HepG2 (cell line): ENCODE results near the gene FOXA1. TPM values are rescaled to one million over a fixed set of nuclear protein-coding genes. Genes with fewer than 3 reads are reported as not detected.

Experiments
- ATAC-seq: fragments of 200-7000 bp; cut with Tn5 transposase; 3 replicates; pipeline ENCODE4 v1.9.1; 2020; ENCODE audit warnings: mild to moderate bottlenecking, moderate library complexity
- BruUV-seq: library from RNA; stranded (reverse); fragments of 400-500 nt; replicated peaks from 2 replicates; lab custom pipeline; 2021; lab: Mats Ljungman, UMichigan
- CTCF ChIA-PET: fragments of 300-600 bp; formaldehyde crosslinking; extraction: SDS; loops from one replicate; lab custom pipeline; 2021; ENCODE audit warnings: low total read pairs, inconsistent platforms, low intra/inter-chr PET ratio; lab: Yijun Ruan, JAX
- POLR2A ChIA-PET: fragments of 350-600 bp; sonication (Branson Sonifier 250); formaldehyde crosslinking; loops from one replicate; lab custom pipeline; 2020; ENCODE audit warnings: antibody characterized with exemption, inconsistent platforms; lab: Yijun Ruan, JAX
- DNase-seq: peaks from one replicate; pipeline ENCODE4 v3.0.0-alpha.2; 2015; ENCODE audit warnings: low spot score
- FAIRE-seq: peaks from 3 replicates; lab custom pipeline; 2011; peaks lifted over from hg19 to GRCh38; lab: Jason Lieb, UNC
- H2AFZ ChIP-seq: one replicate; pipeline ENCODE4 v1.6.1; 2011; ENCODE audit warnings: low read length, inconsistent platforms
- H3K27ac ChIP-seq: fragments of 300-600 bp; 3 replicates; pipeline ENCODE4 v1.8.0; 2011; ENCODE audit warnings: mixed run types, mild to moderate bottlenecking, mixed read lengths, low read length, inconsistent platforms; ENCODE audit not compliant: insufficient read depth; ENCODE audit errors: extremely low read length
- H3K27me3 ChIP-seq, 2 experiments: fragments of 200-600 bp in 1 of 2; 2 replicates in 1 of 2; 3 replicates in 1 of 2; pipeline versions ENCODE4 v1.6.0 to v1.8.0; 2011; ENCODE audit warnings: low read length in 2 of 2, mild to moderate bottlenecking in 2 of 2, moderate library complexity in 2 of 2, inconsistent platforms in 1 of 2; ENCODE audit not compliant: insufficient read depth in 2 of 2, control insufficient read depth in 1 of 2
- H3K36me3 ChIP-seq, 2 experiments: fragments of 200-600 bp in 1 of 2; replicated peaks in 1 of 2; 2 replicates in 1 of 2; 3 replicates in 1 of 2; pipeline versions ENCODE4 v1.5.1 to v1.8.0; 2011; ENCODE audit warnings: low read length in 2 of 2, inconsistent platforms in 1 of 2; ENCODE audit not compliant: insufficient read depth in 2 of 2, control insufficient read depth in 1 of 2
- H3K4me1 ChIP-seq: 2 replicates; pipeline ENCODE4 v1.5.1; 2012; ENCODE audit warnings: low read length, inconsistent platforms; ENCODE audit not compliant: insufficient read depth
- H3K4me2 ChIP-seq: 2 replicates; pipeline ENCODE4 v1.6.0; 2011; ENCODE audit warnings: low read depth, low read length, inconsistent platforms
- H3K4me3 ChIP-seq, 3 experiments: fragments of 200-600 bp in 1 of 3; sonication (generic), shearing (Covaris generic) in 1 of 3; replicated peaks in 1 of 3; 2 replicates each; pipeline ENCODE4 v1.5.1; 2011 to 2016; ENCODE audit warnings: low read length in 3 of 3, inconsistent platforms in 2 of 3, low read depth in 2 of 3, mild to moderate bottlenecking in 2 of 3, control low read depth in 1 of 3, mixed read lengths in 1 of 3; ENCODE audit not compliant: insufficient read depth in 1 of 3
- H3K79me2 ChIP-seq: one replicate; pipeline ENCODE4 v1.6.1; 2011; ENCODE audit warnings: low read length, inconsistent platforms; ENCODE audit not compliant: insufficient read depth
- H3K9ac ChIP-seq: 2 replicates; pipeline ENCODE4 v1.6.0; 2011; ENCODE audit warnings: mild to moderate bottlenecking, low read depth, low read length, inconsistent platforms; ENCODE audit not compliant: insufficient read depth
- H3K9me3 ChIP-seq: 2 replicates; pipeline ENCODE4 v1.5.1; 2012; ENCODE audit warnings: mild to moderate bottlenecking, low read length
- H4K20me1 ChIP-seq: 2 replicates; pipeline ENCODE4 v1.6.0; 2011; ENCODE audit warnings: inconsistent platforms, mild to moderate bottlenecking, low read length, moderate library complexity; ENCODE audit not compliant: insufficient read depth
- ATF7-NPFF ChIP-seq: sonication (generic); formaldehyde crosslinking; IDR thresholded peaks from 2 replicates; pipeline ENCODE4 v1.8.1; 2023; ENCODE audit warnings: mild to moderate bottlenecking, low read depth, missing genetic modification reagents, moderate library complexity
- CHD4 ChIP-seq: fragments of 200-600 bp; sonication (generic); IDR thresholded peaks from 2 replicates; pipeline ENCODE4 v1.7.0; 2017; ENCODE audit warnings: mild to moderate bottlenecking, low read length, borderline replicate concordance
- DNMT3B ChIP-seq: conservative IDR thresholded peaks from 2 replicates; pipeline ENCODE4 v1.6.1; 2016; ENCODE audit warnings: missing biosample characterization, control low read depth
- FOXM1 ChIP-seq: sonication (generic); formaldehyde crosslinking; IDR thresholded peaks from 2 replicates; pipeline ENCODE4 v1.5.0; 2020; ENCODE audit warnings: missing genetic modification reagents
- JARID2 ChIP-seq: sonication (generic); formaldehyde crosslinking; IDR thresholded peaks from 2 replicates; pipeline ENCODE4 v1.8.1; 2023; ENCODE audit warnings: missing genetic modification reagents, inconsistent platforms; ENCODE audit not compliant: insufficient replicate concordance
- MAZ ChIP-seq, 2 experiments: sonication (generic) in 1 of 2; formaldehyde crosslinking in 1 of 2; IDR thresholded peaks; 2 replicates each; pipeline versions ENCODE4 v1.5.0 to v1.6.1; 2012 to 2020; ENCODE audit warnings: low read depth in 2 of 2, mild to moderate bottlenecking in 2 of 2, borderline replicate concordance in 1 of 2, improper control_type of control experiment in 1 of 2, low read length in 1 of 2, missing genetic modification reagents in 1 of 2, moderate library complexity in 1 of 2
- POLR2G ChIP-seq: fragments of 200-400 bp; formaldehyde crosslinking; IDR thresholded peaks from 2 replicates; pipeline ENCODE4 v1.6.1; 2018; ENCODE audit warnings: mild to moderate bottlenecking, low read depth, low read length, moderate library complexity
- SNAI1 ChIP-seq: sonication (generic); formaldehyde crosslinking; IDR thresholded peaks from 2 replicates; pipeline ENCODE4 v1.5.0; 2020; ENCODE audit warnings: mild to moderate bottlenecking, missing genetic modification reagents, borderline replicate concordance
- SPEN ChIP-seq: sonication (generic); formaldehyde crosslinking; IDR thresholded peaks from 2 replicates; pipeline ENCODE4 v1.5.1; 2020; ENCODE audit warnings: low read depth, mild to moderate bottlenecking, missing genetic modification reagents
- TGIF2 ChIP-seq: IDR thresholded peaks from 2 replicates; pipeline ENCODE4 v1.6.1; 2016; ENCODE audit warnings: control low read depth, missing compliant biosample characterization
- ZNF33A ChIP-seq: sonication (generic); formaldehyde crosslinking; IDR thresholded peaks from 2 replicates; pipeline ENCODE4 v1.5.1; 2020; ENCODE audit warnings: missing genetic modification reagents, mild to moderate bottlenecking, moderate library complexity, borderline replicate concordance
- ZNF747 ChIP-seq: sonication (generic); formaldehyde crosslinking; IDR thresholded peaks from 2 replicates; pipeline ENCODE4 v1.8.1; 2023; ENCODE audit warnings: missing genetic modification reagents, mild to moderate bottlenecking, borderline replicate concordance
- ZNF878 ChIP-seq: sonication (generic); formaldehyde crosslinking; IDR thresholded peaks from 2 replicates; pipeline ENCODE4 v1.8.1; 2023; ENCODE audit warnings: mild to moderate bottlenecking, missing genetic modification reagents, moderate library complexity
- WGBS: methylation state at CpG from one replicate; pipeline ENCODE4 v1.1.6; 2017; ENCODE audit warnings: low lambda C conversion rate; 5-methylcytosine and 5-hydroxymethylcytosine counted together
- in situ Hi-C: cut with HindIII; loops from 2 replicates; pipeline ENCODE4 v1.10.0; 2017; ENCODE audit warnings: low pct_unique_long_range_greater_than_20kb; ENCODE audit not compliant: extremely low pct_ligation_motif_present
- intact Hi-C: fragments of 100-400 bp; cut with micrococcal nuclease; formaldehyde crosslinking; loops from one replicate; pipeline ENCODE4 v1.10.0; 2022; ENCODE audit not compliant: unreplicated experiment
- polyA plus RNA-seq, 8 experiments: library from polyadenylated mRNA; depleted of rRNA in 3 of 8; stranded (reverse) in 7 of 8; unstranded in 1 of 8; fragments of >200 nt; fragmentation: Illumina TruSeq in 4 of 8; extraction: Trizol in 4 of 8; gene quantifications; 2 replicates each; pipeline versions ENCODE4 v1.2.1 to v1.2.3, GENCODE V29; 2011 to 2016; ENCODE audit warnings: low read depth in 4 of 8, missing spikeins in 1 of 8, mixed read lengths in 1 of 8; ENCODE audit not compliant: insufficient read depth in 1 of 8
- total RNA-seq, 5 experiments: library from RNA; depleted of rRNA; stranded (reverse); fragments of >200 nt; fragmentation: Illumina TruSeq; extraction: Trizol; gene quantifications; 2 replicates each; pipeline ENCODE4 v1.2.3, GENCODE V29; 2016; ENCODE audit warnings: low read depth in 1 of 5
- TF ChIP-seq, protein P1 (sequence below): sonication (generic); formaldehyde crosslinking; IDR thresholded peaks from 2 replicates; pipeline ENCODE4 v1.8.1; 2022; ENCODE audit warnings: low read depth, mild to moderate bottlenecking, missing genetic modification reagents
- TF ChIP-seq, protein P2 (sequence below): sonication (generic); formaldehyde crosslinking; IDR thresholded peaks from 2 replicates; pipeline ENCODE4 v1.5.1; 2020; ENCODE audit warnings: mild to moderate bottlenecking, missing genetic modification reagents

The FOXA1 gene
- total and polyA plus RNA-seq, 2 of the 13 experiments (the other 11 are each of a cell fraction or from before 2014, with no cell fraction given): 43.4 to 58.6 TPM

- TF ChIP-seq, protein P1, sequence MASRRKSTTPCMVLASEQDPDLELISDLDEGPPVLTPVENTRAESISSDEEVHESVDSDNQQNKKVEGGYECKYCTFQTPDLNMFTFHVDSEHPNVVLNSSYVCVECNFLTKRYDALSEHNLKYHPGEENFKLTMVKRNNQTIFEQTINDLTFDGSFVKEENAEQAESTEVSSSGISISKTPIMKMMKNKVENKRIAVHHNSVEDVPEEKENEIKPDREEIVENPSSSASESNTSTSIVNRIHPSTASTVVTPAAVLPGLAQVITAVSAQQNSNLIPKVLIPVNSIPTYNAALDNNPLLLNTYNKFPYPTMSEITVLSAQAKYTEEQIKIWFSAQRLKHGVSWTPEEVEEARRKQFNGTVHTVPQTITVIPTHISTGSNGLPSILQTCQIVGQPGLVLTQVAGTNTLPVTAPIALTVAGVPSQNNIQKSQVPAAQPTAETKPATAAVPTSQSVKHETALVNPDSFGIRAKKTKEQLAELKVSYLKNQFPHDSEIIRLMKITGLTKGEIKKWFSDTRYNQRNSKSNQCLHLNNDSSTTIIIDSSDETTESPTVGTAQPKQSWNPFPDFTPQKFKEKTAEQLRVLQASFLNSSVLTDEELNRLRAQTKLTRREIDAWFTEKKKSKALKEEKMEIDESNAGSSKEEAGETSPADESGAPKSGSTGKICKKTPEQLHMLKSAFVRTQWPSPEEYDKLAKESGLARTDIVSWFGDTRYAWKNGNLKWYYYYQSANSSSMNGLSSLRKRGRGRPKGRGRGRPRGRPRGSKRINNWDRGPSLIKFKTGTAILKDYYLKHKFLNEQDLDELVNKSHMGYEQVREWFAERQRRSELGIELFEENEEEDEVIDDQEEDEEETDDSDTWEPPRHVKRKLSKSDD: no peak
- TF ChIP-seq ZNF33A (CRISPR knock-in tag): no peak
- TF ChIP-seq SNAI1 (CRISPR knock-in tag): no peak
- peak; percentile 85; the same call in 1 of the 2 replicates for TF ChIP-seq CHD4
These were observed 5.9 kb downstream of the FOXA1 start (continued) for GRCh38 chr14:37588956-37589714.

DNA sequence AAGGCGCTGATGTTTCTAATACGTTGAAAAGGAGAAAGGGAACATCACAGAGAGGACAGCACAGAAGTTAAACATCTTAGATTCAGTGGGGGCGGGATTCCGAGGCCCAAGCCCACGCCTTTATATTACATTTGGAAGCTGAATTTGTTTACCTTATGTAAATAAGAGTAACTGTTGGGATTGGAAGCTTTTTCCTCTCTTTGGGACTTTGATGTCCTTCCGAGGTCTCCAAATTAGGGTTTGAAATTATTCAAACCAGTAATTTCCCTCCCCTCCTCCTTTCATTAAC is 6.4 kb downstream of the FOXA1 start:
- CTCF ChIA-PET: interaction anchor here (1.3 kb wide), 1 partner anchor 342 kb away, joined by 3 read pairs; no protein-coding TSS in a partner anchor
- WGBS: 2% methylated on average over 6 of the region's 6 CpGs
- peak overlapping the region; percentile 64 to 91 (median 72) for H3K4me3 ChIP-seq
- intact Hi-C loops: loop anchor here (5.0 kb wide), 1 partner anchor 246 kb away; no protein-coding TSS in a partner anchor
- H3K27me3 ChIP-seq: no peaks in the 10 kb centered on the region; a peak in 1 of 5 replicates
- peak overlapping the region; percentile 84 for H3K4me2 ChIP-seq
- no peaks in the 10 kb centered on the region for H3K9me3 ChIP-seq
- FAIRE-seq (no peak), ATAC-seq (no peak; the same call in 1 of the 3 replicates), DNase-seq (peak; percentile 58)
- peak overlapping the region; percentile 89 for H3K27ac ChIP-seq
- H4K20me1 ChIP-seq: no peaks in the 10 kb centered on the region
- POLR2A ChIA-PET: interaction anchor here (0.6 to 4.2 kb wide), 25 partner anchors 7 to 1519 kb away, joined by 3 to 35 read pairs (median 6); partner anchors contain the start of genes FOXA1, MIPOL1 and TTC6
- peaks cover 61% of the 10 kb centered on the region for H3K4me1 ChIP-seq
- peaks cover 51% of the 10 kb centered on the region for H3K79me2 ChIP-seq
- in situ Hi-C loops: no loop called here
- peak overlapping the region; percentile 31 for H2AFZ ChIP-seq
- peaks cover 9 to 14% of the 10 kb centered on the region in 2 experiments for H3K36me3 ChIP-seq
- no TSS peak for BruUV-seq
- peak overlapping the region; percentile 88 for H3K9ac ChIP-seq
- TF ChIP-seq SPEN (CRISPR knock-in tag): 0 out of 2 replicates have a peak, but pooled peaks have one; percentile 2
- peak; percentile 51; the same call in 1 of the 2 replicates for TF ChIP-seq ZNF747 (CRISPR knock-in tag)
- no peak for TF ChIP-seq JARID2 (CRISPR knock-in tag)
- TF ChIP-seq POLR2G: peak; percentile 70
- TF ChIP-seq, protein P2, sequence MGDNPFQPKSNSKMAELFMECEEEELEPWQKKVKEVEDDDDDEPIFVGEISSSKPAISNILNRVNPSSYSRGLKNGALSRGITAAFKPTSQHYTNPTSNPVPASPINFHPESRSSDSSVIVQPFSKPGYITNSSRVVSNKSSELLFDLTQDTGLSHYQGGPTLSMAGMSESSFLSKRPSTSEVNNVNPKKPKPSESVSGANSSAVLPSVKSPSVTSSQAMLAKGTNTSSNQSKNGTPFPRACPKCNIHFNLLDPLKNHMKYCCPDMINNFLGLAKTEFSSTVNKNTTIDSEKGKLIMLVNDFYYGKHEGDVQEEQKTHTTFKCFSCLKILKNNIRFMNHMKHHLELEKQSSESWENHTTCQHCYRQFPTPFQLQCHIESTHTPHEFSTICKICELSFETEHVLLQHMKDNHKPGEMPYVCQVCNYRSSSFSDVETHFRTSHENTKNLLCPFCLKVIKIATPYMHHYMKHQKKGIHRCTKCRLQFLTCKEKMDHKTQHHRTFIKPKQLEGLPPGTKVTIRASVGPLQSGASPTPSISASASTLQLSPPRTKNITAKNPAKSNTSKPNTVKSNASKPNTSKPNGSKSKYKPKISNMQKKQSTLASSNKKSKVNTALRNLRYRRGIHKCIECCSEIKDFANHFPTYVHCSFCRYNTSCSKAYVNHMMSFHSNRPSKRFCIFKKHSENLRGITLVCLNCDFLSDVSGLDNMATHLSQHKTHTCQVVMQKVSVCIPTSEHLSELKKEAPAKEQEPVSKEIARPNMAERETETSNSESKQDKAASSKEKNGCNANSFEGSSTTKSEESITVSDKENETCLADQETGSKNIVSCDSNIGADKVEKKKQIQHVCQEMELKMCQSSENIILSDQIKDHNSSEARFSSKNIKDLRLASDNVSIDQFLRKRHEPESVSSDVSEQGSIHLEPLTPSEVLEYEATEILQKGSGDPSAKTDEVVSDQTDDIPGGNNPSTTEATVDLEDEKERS: 0 out of 2 replicates have a peak, but pooled peaks have one; percentile 14
- peak; percentile 9; the same call in 1 of the 2 replicates for TF ChIP-seq ZNF878 (CRISPR knock-in tag)
- 0 out of 2 replicates have a peak, but pooled peaks have one; percentile 12 for TF ChIP-seq ATF7-NPFF
- 0 out of 2 replicates have a peak, but pooled peaks have one; percentile 3 for TF ChIP-seq DNMT3B
- no peak for TF ChIP-seq MAZ (IDR thresholded peaks at IDR 0.05; ENCODE audit: borderline replicate concordance, low read depth, low read length)
- TF ChIP-seq MAZ (CRISPR knock-in tag; IDR thresholded peaks at IDR 0.05; ENCODE audit: low read depth): peak; percentile 34; the same call in 1 of the 2 replicates
- TF ChIP-seq FOXM1 (CRISPR knock-in tag): no peak
- TF ChIP-seq TGIF2 (CRISPR knock-in tag): no peak
